HepG2 (cell line): Measurements from ENCODE around the gene CAPG. TPM values are rescaled to one million over a fixed set of nuclear protein-coding genes. Genes with fewer than 3 reads are reported as not detected.
A peak's percentile ranks its signal among the peaks of the same experiment; 100 is the strongest.

ENCODE experiments used
- ATAC-seq: fragments of 200-7000 bp; cut with Tn5 transposase; 3 replicates; pipeline ENCODE4 v1.9.1; 2020; ENCODE audit warnings: mild to moderate bottlenecking, moderate library complexity
- BruUV-seq: library from RNA; stranded (reverse); fragments of 400-500 nt; replicated peaks from 2 replicates; lab custom pipeline; 2021; lab: Mats Ljungman, UMichigan
- CTCF ChIA-PET: fragments of 300-600 bp; formaldehyde crosslinking; extraction: SDS; loops from one replicate; lab custom pipeline; 2021; ENCODE audit warnings: low total read pairs, inconsistent platforms, low intra/inter-chr PET ratio; lab: Yijun Ruan, JAX
- POLR2A ChIA-PET: fragments of 350-600 bp; sonication (Branson Sonifier 250); formaldehyde crosslinking; loops from one replicate; lab custom pipeline; 2020; ENCODE audit warnings: antibody characterized with exemption, inconsistent platforms; lab: Yijun Ruan, JAX
- DNase-seq: peaks from one replicate; pipeline ENCODE4 v3.0.0-alpha.2; 2015; ENCODE audit warnings: low spot score
- FAIRE-seq: peaks from 3 replicates; lab custom pipeline; 2011; peaks lifted over from hg19 to GRCh38; lab: Jason Lieb, UNC
- H2AFZ ChIP-seq: one replicate; pipeline ENCODE4 v1.6.1; 2011; ENCODE audit warnings: low read length, inconsistent platforms
- H3K27ac ChIP-seq: fragments of 300-600 bp; 3 replicates; pipeline ENCODE4 v1.8.0; 2011; ENCODE audit warnings: mixed run types, mild to moderate bottlenecking, mixed read lengths, low read length, inconsistent platforms; ENCODE audit not compliant: insufficient read depth; ENCODE audit errors: extremely low read length
- H3K27me3 ChIP-seq, 2 experiments: fragments of 200-600 bp in 1 of 2; 2 replicates in 1 of 2; 3 replicates in 1 of 2; pipeline versions ENCODE4 v1.6.0 to v1.8.0; 2011; ENCODE audit warnings: low read length in 2 of 2, mild to moderate bottlenecking in 2 of 2, moderate library complexity in 2 of 2, inconsistent platforms in 1 of 2; ENCODE audit not compliant: insufficient read depth in 2 of 2, control insufficient read depth in 1 of 2
- H3K36me3 ChIP-seq, 2 experiments: fragments of 200-600 bp in 1 of 2; replicated peaks in 1 of 2; 2 replicates in 1 of 2; 3 replicates in 1 of 2; pipeline versions ENCODE4 v1.5.1 to v1.8.0; 2011; ENCODE audit warnings: low read length in 2 of 2, inconsistent platforms in 1 of 2; ENCODE audit not compliant: insufficient read depth in 2 of 2, control insufficient read depth in 1 of 2
- H3K4me1 ChIP-seq: 2 replicates; pipeline ENCODE4 v1.5.1; 2012; ENCODE audit warnings: low read length, inconsistent platforms; ENCODE audit not compliant: insufficient read depth
- H3K4me2 ChIP-seq: 2 replicates; pipeline ENCODE4 v1.6.0; 2011; ENCODE audit warnings: low read depth, low read length, inconsistent platforms
- H3K4me3 ChIP-seq, 3 experiments: fragments of 200-600 bp in 1 of 3; sonication (generic), shearing (Covaris generic) in 1 of 3; replicated peaks in 1 of 3; 2 replicates each; pipeline ENCODE4 v1.5.1; 2011 to 2016; ENCODE audit warnings: low read length in 3 of 3, inconsistent platforms in 2 of 3, low read depth in 2 of 3, mild to moderate bottlenecking in 2 of 3, control low read depth in 1 of 3, mixed read lengths in 1 of 3; ENCODE audit not compliant: insufficient read depth in 1 of 3
- H3K79me2 ChIP-seq: one replicate; pipeline ENCODE4 v1.6.1; 2011; ENCODE audit warnings: low read length, inconsistent platforms; ENCODE audit not compliant: insufficient read depth
- H3K9ac ChIP-seq: 2 replicates; pipeline ENCODE4 v1.6.0; 2011; ENCODE audit warnings: mild to moderate bottlenecking, low read depth, low read length, inconsistent platforms; ENCODE audit not compliant: insufficient read depth
- H3K9me3 ChIP-seq: 2 replicates; pipeline ENCODE4 v1.5.1; 2012; ENCODE audit warnings: mild to moderate bottlenecking, low read length
- H4K20me1 ChIP-seq: 2 replicates; pipeline ENCODE4 v1.6.0; 2011; ENCODE audit warnings: inconsistent platforms, mild to moderate bottlenecking, low read length, moderate library complexity; ENCODE audit not compliant: insufficient read depth
- AGO1 ChIP-seq: fragments of 200-400 bp; formaldehyde crosslinking; IDR thresholded peaks from 2 replicates; pipeline ENCODE4 v1.6.1; 2017; ENCODE audit warnings: mild to moderate bottlenecking, low read depth, low read length, moderate library complexity; ENCODE audit not compliant: poor library complexity, severe bottlenecking
- EED ChIP-seq: sonication (generic); formaldehyde crosslinking; IDR thresholded peaks from 2 replicates; pipeline ENCODE4 v1.5.0; 2020; ENCODE audit warnings: mild to moderate bottlenecking, missing genetic modification reagents
- ELF1 ChIP-seq: sonication (generic); formaldehyde crosslinking; IDR thresholded peaks from 2 replicates; pipeline ENCODE4 v1.4.0; 2020; ENCODE audit warnings: missing genetic modification reagents
- FOXA3 ChIP-seq: IDR thresholded peaks from 2 replicates; pipeline ENCODE4 v1.6.1; 2016; ENCODE audit warnings: missing genetic modification reagents, missing compliant biosample characterization
- HOXA5 ChIP-seq: sonication (generic); formaldehyde crosslinking; IDR thresholded peaks from 2 replicates; pipeline ENCODE4 v1.4.0; 2020; ENCODE audit warnings: missing genetic modification reagents
- HOXA7 ChIP-seq: sonication (generic); formaldehyde crosslinking; IDR thresholded peaks from 2 replicates; pipeline ENCODE4 v1.8.1; 2022; ENCODE audit warnings: mild to moderate bottlenecking, missing genetic modification reagents, moderate library complexity
- HOXD1 ChIP-seq: sonication (generic); formaldehyde crosslinking; IDR thresholded peaks from 2 replicates; pipeline ENCODE4 v1.5.0; 2020; ENCODE audit warnings: missing genetic modification reagents
- ISL2 ChIP-seq: sonication (generic); formaldehyde crosslinking; IDR thresholded peaks from 2 replicates; pipeline ENCODE4 v1.5.0; 2020; ENCODE audit warnings: missing genetic modification reagents
- KDM1A ChIP-seq: IDR thresholded peaks from 2 replicates; pipeline ENCODE4 v1.6.1; 2016; ENCODE audit warnings: missing compliant biosample characterization
- NCOA1 ChIP-seq: sonication (generic); formaldehyde crosslinking; IDR thresholded peaks from 2 replicates; pipeline ENCODE4 v1.9.0; 2021; ENCODE audit warnings: missing genetic modification reagents
- NR2F6 ChIP-seq, 2 experiments: IDR thresholded peaks; 2 replicates each; pipeline ENCODE4 v1.6.1; 2016; ENCODE audit warnings: antibody characterized with exemption in 1 of 2, mild to moderate bottlenecking in 1 of 2
- PITX1 ChIP-seq: sonication (generic); formaldehyde crosslinking; IDR thresholded peaks from 2 replicates; pipeline ENCODE4 v1.5.1; 2020; ENCODE audit warnings: mild to moderate bottlenecking, missing genetic modification reagents
- RBM22 ChIP-seq: fragments of 200-400 bp; formaldehyde crosslinking; optimal IDR thresholded peaks from 2 replicates; pipeline ENCODE3; 2017; ENCODE audit warnings: mild to moderate bottlenecking, low read length, moderate library complexity
- SALL1 ChIP-seq: sonication (generic); formaldehyde crosslinking; IDR thresholded peaks from 2 replicates; pipeline ENCODE4 v1.8.0; 2022; ENCODE audit warnings: mild to moderate bottlenecking, missing genetic modification reagents
- SOX13 ChIP-seq, 3 experiments: fragments of 450-650 bp in 1 of 3; sonication (generic) in 1 of 3; formaldehyde crosslinking in 1 of 3; IDR thresholded peaks in 2 of 3; conservative IDR thresholded peaks in 1 of 3; 2 replicates each; pipeline versions ENCODE4 v1.5.0 to v1.6.1; 2016 to 2020; ENCODE audit warnings: antibody characterized with exemption in 1 of 3, mild to moderate bottlenecking in 1 of 3, missing compliant biosample characterization in 1 of 3, missing genetic modification reagents in 1 of 3, moderate library complexity in 1 of 3
- TBX2 ChIP-seq: sonication (generic); formaldehyde crosslinking; IDR thresholded peaks from 2 replicates; pipeline ENCODE4 v1.5.0; 2020; ENCODE audit warnings: missing genetic modification reagents, mild to moderate bottlenecking, borderline replicate concordance
- THAP11 ChIP-seq: IDR thresholded peaks from 2 replicates; pipeline ENCODE4 v1.6.1; 2016; ENCODE audit warnings: missing biosample characterization, missing genetic modification reagents
- ZBTB34 ChIP-seq: sonication (generic); formaldehyde crosslinking; IDR thresholded peaks from 2 replicates; pipeline ENCODE4 v1.8.0; 2022; ENCODE audit warnings: mild to moderate bottlenecking, missing genetic modification reagents
- ZFP62 ChIP-seq: sonication (generic); formaldehyde crosslinking; IDR thresholded peaks from 2 replicates; pipeline ENCODE4 v1.4.0; 2020; ENCODE audit warnings: missing genetic modification reagents
- ZFYVE20 ChIP-seq: sonication (generic); formaldehyde crosslinking; IDR thresholded peaks from 2 replicates; pipeline ENCODE4 v1.8.0; 2023; ENCODE audit warnings: low read depth, mild to moderate bottlenecking, moderate library complexity, missing genetic modification reagents, borderline replicate concordance
- ZNF10 ChIP-seq: sonication (generic); formaldehyde crosslinking; IDR thresholded peaks from 2 replicates; pipeline ENCODE4 v1.4.0; 2020; ENCODE audit warnings: mild to moderate bottlenecking, low read depth, missing genetic modification reagents, borderline replicate concordance
- ZNF383 ChIP-seq: sonication (generic); formaldehyde crosslinking; IDR thresholded peaks from 2 replicates; pipeline ENCODE4 v1.4.0; 2020; ENCODE audit warnings: missing genetic modification reagents, mild to moderate bottlenecking, borderline replicate concordance
- ZNF431 ChIP-seq: sonication (generic); formaldehyde crosslinking; IDR thresholded peaks from 2 replicates; pipeline ENCODE4 v1.9.0; 2022; ENCODE audit warnings: missing genetic modification reagents, low read depth, mild to moderate bottlenecking, borderline replicate concordance
- ZNF543 ChIP-seq: sonication (generic); formaldehyde crosslinking; IDR thresholded peaks from 2 replicates; pipeline ENCODE4 v1.4.0; 2020; ENCODE audit warnings: mild to moderate bottlenecking, missing genetic modification reagents
- ZNF616 ChIP-seq: sonication (generic); formaldehyde crosslinking; IDR thresholded peaks from 2 replicates; pipeline ENCODE4 v1.5.0; 2020; ENCODE audit warnings: low read depth, mild to moderate bottlenecking, missing genetic modification reagents
- ZNF660 ChIP-seq: sonication (generic); formaldehyde crosslinking; IDR thresholded peaks from 2 replicates; pipeline ENCODE4 v1.5.1; 2020; ENCODE audit warnings: mild to moderate bottlenecking, low read depth, missing genetic modification reagents, borderline replicate concordance
- ZNF816 ChIP-seq: sonication (generic); formaldehyde crosslinking; IDR thresholded peaks from 2 replicates; pipeline ENCODE4 v1.8.0; 2022; ENCODE audit warnings: missing genetic modification reagents, mild to moderate bottlenecking, borderline replicate concordance
- WGBS: methylation state at CpG from one replicate; pipeline ENCODE4 v1.1.6; 2017; ENCODE audit warnings: low lambda C conversion rate; 5-methylcytosine and 5-hydroxymethylcytosine counted together
- in situ Hi-C: cut with HindIII; loops from 2 replicates; pipeline ENCODE4 v1.10.0; 2017; ENCODE audit warnings: low pct_unique_long_range_greater_than_20kb; ENCODE audit not compliant: extremely low pct_ligation_motif_present
- intact Hi-C: fragments of 100-400 bp; cut with micrococcal nuclease; formaldehyde crosslinking; loops from one replicate; pipeline ENCODE4 v1.10.0; 2022; ENCODE audit not compliant: unreplicated experiment
- polyA plus RNA-seq, 8 experiments: library from polyadenylated mRNA; depleted of rRNA in 3 of 8; stranded (reverse) in 7 of 8; unstranded in 1 of 8; fragments of >200 nt; fragmentation: Illumina TruSeq in 4 of 8; extraction: Trizol in 4 of 8; gene quantifications; 2 replicates each; pipeline versions ENCODE4 v1.2.1 to v1.2.3, GENCODE V29; 2011 to 2016; ENCODE audit warnings: low read depth in 4 of 8, missing spikeins in 1 of 8, mixed read lengths in 1 of 8; ENCODE audit not compliant: insufficient read depth in 1 of 8
- total RNA-seq, 5 experiments: library from RNA; depleted of rRNA; stranded (reverse); fragments of >200 nt; fragmentation: Illumina TruSeq; extraction: Trizol; gene quantifications; 2 replicates each; pipeline ENCODE4 v1.2.3, GENCODE V29; 2016; ENCODE audit warnings: low read depth in 1 of 5

Gene CAPG
- total and polyA plus RNA-seq, 2 of the 13 experiments (the other 11 are each of a cell fraction or from before 2014, with no cell fraction given) = 12.7 to 18.2 TPM

GRCh38 chr2:85400023-85400422 is 10.1 kb downstream of the CAPG start:
- no peaks in the 10 kb centered on the region for H4K20me1 ChIP-seq
- ATAC-seq = peak; percentile 23
- DNase-seq = peak; percentile 39
- no peak overlapping the region for H3K27ac ChIP-seq
- H3K9me3 ChIP-seq = no peaks in the 10 kb centered on the region
- BruUV-seq = no TSS peak
- H3K4me1 ChIP-seq = peaks cover 38% of the 10 kb centered on the region
- no peaks in the 10 kb centered on the region for H3K27me3 ChIP-seq
- in situ Hi-C loops = no loop called here
- no peak overlapping the region for H3K9ac ChIP-seq
- no peak overlapping the region for H3K4me3 ChIP-seq
- H3K36me3 ChIP-seq = no peaks in the 10 kb centered on the region
- no peak for FAIRE-seq
- ChIA-PET CTCF (no interaction called here), POLR2A (interaction anchor here (0.7 to 3.4 kb wide), 6 partner anchors 19 to 195 kb away, joined by 3 to 13 read pairs (median 4); partner anchors contain the start of genes MAT2A, RNF181, SH2D6 and TGOLN2)
- 41% methylated on average over 8 of the region's 8 CpGs for WGBS
- H3K79me2 ChIP-seq = no peaks in the 10 kb centered on the region
- intact Hi-C loops = no loop called here
- H3K4me2 ChIP-seq = no peak overlapping the region
- no peak overlapping the region for H2AFZ ChIP-seq
- TF ChIP-seq PITX1 (CRISPR knock-in tag) (peak; percentile 20; the same call in 1 of the 2 replicates), ZNF660 (CRISPR knock-in tag) (no peak), THAP11 (CRISPR knock-in tag) (0 out of 2 replicates have a peak, but pooled peaks have one; percentile 31), NR2F6 (IDR thresholded peaks at IDR 0.05) (no peak), NR2F6 (CRISPR knock-in tag; IDR thresholded peaks at IDR 0.05) (no peak), AGO1 (no peak), ZNF543 (CRISPR knock-in tag) (no peak), ZNF431 (CRISPR knock-in tag) (no peak), ZFP62 (CRISPR knock-in tag) (no peak), HOXA7 (CRISPR knock-in tag) (no peak), ELF1 (no peak), RBM22 (no peak), HOXA5 (CRISPR knock-in tag) (no peak), FOXA3 (CRISPR knock-in tag) (0 out of 2 replicates have a peak, but pooled peaks have one; percentile 24), EED (CRISPR knock-in tag) (no peak), ISL2 (CRISPR knock-in tag) (no peak), ZFYVE20 (no peak), ZNF816 (no peak), KDM1A (CRISPR knock-in tag) (no peak), ZBTB34 (peak; percentile 57; the same call in 1 of the 2 replicates), ZNF616 (CRISPR knock-in tag) (no peak), TBX2 (CRISPR knock-in tag) (peak; percentile 36; the same call in 1 of the 2 replicates), ZNF383 (0 out of 2 replicates have a peak, but pooled peaks have one; percentile 40), NCOA1 (no peak), SALL1 (peak; percentile 19; the same call in 1 of the 2 replicates), SOX13 (IDR thresholded peaks at IDR 0.05) (no peak), SOX13 (CRISPR knock-in tag; conservative IDR thresholded peaks at IDR 0.05 in 1 of 2, IDR thresholded peaks at IDR 0.05 in 1 of 2) (peak in 1 of 2 experiments; percentile 22; a peak in 1 of 4 replicates), HOXD1 (CRISPR knock-in tag) (no peak), ZNF10 (CRISPR knock-in tag) (no peak)
